Stomach (tissue), 9 donors: ENCODE results near the gene CIC. TPM values are rescaled to one million over a fixed set of nuclear protein-coding genes. Genes with fewer than 3 reads are reported as not detected.

Experiments
- DNase-seq, 2 donors: peaks; one replicate each; pipeline versions ENCODE4 v3.0.0 to v3.0.0-alpha.2; 2013 to 2019
- H3K27ac ChIP-seq, 5 donors: fragments of 200-600 bp in 4 of 5; sonication (generic) in 4 of 5; one replicate each; pipeline ENCODE4 v1.5.1; 2013 to 2019; ENCODE audit warnings: mild to moderate bottlenecking in 1 of 5, moderate library complexity in 1 of 5
- H3K27me3 ChIP-seq, 3 donors: fragments of 200-600 bp; sonication (generic); one replicate each; pipeline ENCODE4 v1.5.1; 2017 to 2019; ENCODE audit warnings: mixed run types in 1 of 3
- H3K36me3 ChIP-seq, 4 donors: fragments of 200-600 bp; sonication (generic); 1 replicate in 3 of 4; 2 replicates in 1 of 4; pipeline ENCODE4 v1.5.1; 2016 to 2019
- H3K4me1 ChIP-seq, 4 donors: fragments of 200-600 bp; sonication (generic); one replicate each; pipeline ENCODE4 v1.5.1; 2016 to 2019
- H3K4me3 ChIP-seq, 4 donors: fragments of 200-600 bp; sonication (generic) in 3 of 4; one replicate each; pipeline ENCODE4 v1.5.1; 2016 to 2019; ENCODE audit warnings: mild to moderate bottlenecking in 1 of 4
- H3K9me3 ChIP-seq, 4 donors: fragments of 200-600 bp; sonication (generic); one replicate each; pipeline ENCODE4 v1.5.1; 2016 to 2019
- EP300 ChIP-seq: sonication (generic); formaldehyde crosslinking; IDR thresholded peaks from one replicate; pipeline ENCODE4 v1.6.1; 2017; ENCODE audit warnings: antibody characterized with exemption
- POLR2A ChIP-seq, 4 donors: fragments of 450-650 bp; IDR thresholded peaks; one replicate each; pipeline ENCODE4 v1.6.1; 2016; ENCODE audit warnings: antibody characterized with exemption in 4 of 4, control low read depth in 2 of 4, mild to moderate bottlenecking in 1 of 4, moderate library complexity in 1 of 4
- POLR2AphosphoS5 ChIP-seq, 3 donors: sonication (generic); formaldehyde crosslinking; IDR thresholded peaks; one replicate each; pipeline ENCODE4 v1.6.1; 2016; ENCODE audit warnings: antibody characterized with exemption in 3 of 3
- WGBS, 5 donors: extraction: QIAGEN DNeasy Blood & Tissue Kit in 3 of 5; methylation state at CpG; one replicate each; pipeline versions ENCODE4 v1.1.5 to v1.1.7; 2013 to 2018; 5-methylcytosine and 5-hydroxymethylcytosine counted together
- intact Hi-C: fragments of 100-400 bp; cut with DNase I; formaldehyde crosslinking; loops from one replicate; pipeline ENCODE4 v1.15.1; 2023; ENCODE audit warnings: low total_unique reads
- polyA plus RNA-seq, 3 donors: library from polyadenylated mRNA; stranded (reverse); fragments of 200-250 nt; gene quantifications; one replicate each; pipeline ENCODE4 v1.2.3, GENCODE V29; 2013
- total RNA-seq, 5 donors: library from RNA; depleted of rRNA; stranded (reverse); fragments of >200 nt; gene quantifications; one replicate each; pipeline versions ENCODE4 v1.1.0 to v1.2.3, GENCODE V29; 2014 to 2016
- TF ChIP-seq, protein P1 (sequence below), 7 experiments: fragments of 450-650 bp in 4 of 7; fragments of 200-600 bp in 3 of 7; sonication (generic) in 3 of 7; IDR thresholded peaks; one replicate each; pipeline ENCODE4 v1.5.1; 2016 to 2019; ENCODE audit warnings: antibody characterized with exemption in 7 of 7, control low read depth in 2 of 7, mild to moderate bottlenecking in 1 of 7
- donor health status: healthy with polysubstance abuse.
- donor health status: Bipolar disorder and iron deficiency.
- donor health status: healthy.

CIC gene
- total and polyA plus RNA-seq, 8 donors, result 15.4 to 60.3 (median 26.6) TPM

DNA sequence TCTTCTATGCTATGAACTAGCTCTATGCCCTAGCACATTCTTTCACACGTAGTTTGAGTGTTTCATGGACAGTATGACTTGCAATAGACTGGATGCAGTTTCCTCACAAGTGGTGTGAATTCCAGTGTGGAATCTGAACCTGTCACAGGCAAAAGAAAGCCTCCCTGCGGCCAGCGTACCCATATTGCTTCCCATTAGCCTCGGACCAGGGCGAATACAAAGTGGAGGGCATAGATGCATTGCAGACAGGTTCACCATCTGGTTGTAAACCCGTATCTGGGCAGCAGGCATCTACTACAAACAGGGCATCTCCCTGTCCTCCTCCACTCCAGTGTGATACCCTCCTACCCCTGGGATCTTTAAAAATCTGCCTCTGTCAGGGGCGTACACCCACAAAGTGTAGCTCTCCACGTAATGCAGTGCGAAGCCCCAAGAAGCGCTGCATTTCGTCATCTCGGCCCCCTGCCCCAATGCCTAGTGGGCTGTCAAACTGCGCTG lies 1.4 kb upstream of the CIC start:
- 6 to 12% (median 8%) methylated on average over 13 of the region's 13 CpGs for WGBS, 5 donors
- H3K4me1 ChIP-seq, result peaks cover 23 to 42% (median 31%) of the 10 kb centered on the region in 4 donors
- TF ChIP-seq EP300 (no peak), POLR2AphosphoS5 (IDR thresholded peaks at IDR 0.05) (no peak), POLR2A (IDR thresholded peaks at IDR 0.05) (no peak)
- TF ChIP-seq, protein P1, sequence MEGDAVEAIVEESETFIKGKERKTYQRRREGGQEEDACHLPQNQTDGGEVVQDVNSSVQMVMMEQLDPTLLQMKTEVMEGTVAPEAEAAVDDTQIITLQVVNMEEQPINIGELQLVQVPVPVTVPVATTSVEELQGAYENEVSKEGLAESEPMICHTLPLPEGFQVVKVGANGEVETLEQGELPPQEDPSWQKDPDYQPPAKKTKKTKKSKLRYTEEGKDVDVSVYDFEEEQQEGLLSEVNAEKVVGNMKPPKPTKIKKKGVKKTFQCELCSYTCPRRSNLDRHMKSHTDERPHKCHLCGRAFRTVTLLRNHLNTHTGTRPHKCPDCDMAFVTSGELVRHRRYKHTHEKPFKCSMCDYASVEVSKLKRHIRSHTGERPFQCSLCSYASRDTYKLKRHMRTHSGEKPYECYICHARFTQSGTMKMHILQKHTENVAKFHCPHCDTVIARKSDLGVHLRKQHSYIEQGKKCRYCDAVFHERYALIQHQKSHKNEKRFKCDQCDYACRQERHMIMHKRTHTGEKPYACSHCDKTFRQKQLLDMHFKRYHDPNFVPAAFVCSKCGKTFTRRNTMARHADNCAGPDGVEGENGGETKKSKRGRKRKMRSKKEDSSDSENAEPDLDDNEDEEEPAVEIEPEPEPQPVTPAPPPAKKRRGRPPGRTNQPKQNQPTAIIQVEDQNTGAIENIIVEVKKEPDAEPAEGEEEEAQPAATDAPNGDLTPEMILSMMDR (IDR thresholded peaks at IDR 0.05), result no peak
- peaks cover 9 to 13% (median 11%) of the 10 kb centered on the region in 4 donors for H3K36me3 ChIP-seq
- intact Hi-C loops, result no loop called here
- H3K9me3 ChIP-seq, result no peaks in the 10 kb centered on the region
- H3K27me3 ChIP-seq, result no peaks in the 10 kb centered on the region
- peak overlapping the region; percentile 72 to 100 (median 99) for H3K27ac ChIP-seq
- no peak for DNase-seq
- peak overlapping the region; percentile 40 to 71 (median 54) for H3K4me3 ChIP-seq

DNA sequence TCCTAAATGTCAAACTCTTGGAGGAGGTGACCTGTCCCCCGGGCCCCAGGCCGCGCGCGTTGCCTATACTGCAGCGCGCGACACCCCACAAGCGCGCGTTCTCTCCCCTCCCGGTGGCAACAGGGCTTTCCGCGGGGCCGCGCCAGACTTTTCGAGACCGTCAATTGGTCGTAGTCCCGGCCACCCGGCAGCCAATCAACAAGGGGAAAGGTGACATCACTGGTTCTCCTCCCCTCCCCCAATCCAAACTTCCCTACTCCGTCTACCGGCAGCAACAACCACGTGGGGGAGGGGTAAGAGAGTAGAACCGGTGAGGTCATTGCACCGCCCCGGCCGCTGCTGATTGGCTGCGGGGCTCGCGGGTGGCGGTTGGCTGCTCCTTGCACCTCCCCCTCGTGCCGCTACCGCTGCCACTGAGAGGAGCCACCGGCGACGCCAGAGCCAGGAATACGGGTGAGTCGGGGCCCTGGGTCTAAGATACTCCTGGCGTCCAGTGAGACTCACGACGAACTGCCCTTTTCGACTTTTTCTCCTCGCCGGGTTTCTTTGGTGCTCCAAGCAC lies 829 bp upstream of the CIC start:
- 0 to 2% (median 1%) methylated on average over 18 to 46 of the region's 46 CpGs for WGBS, 5 donors
- H3K27ac ChIP-seq, result peak overlapping the region; percentile 93 to 100 (median 99)
- H3K27me3 ChIP-seq, result no peaks in the 10 kb centered on the region
- intact Hi-C loops, result no loop called here
- DNase-seq, result peak; percentile 99 to 100
- peaks cover 23 to 42% (median 31%) of the 10 kb centered on the region in 4 donors for H3K4me1 ChIP-seq
- peaks cover 14 to 18% (median 16%) of the 10 kb centered on the region in 4 donors for H3K36me3 ChIP-seq
- H3K9me3 ChIP-seq, result no peaks in the 10 kb centered on the region
- peak overlapping the region; percentile 40 to 71 (median 54) for H3K4me3 ChIP-seq
- TF ChIP-seq POLR2A (IDR thresholded peaks at IDR 0.05) (peak in 2 of 4 donors; percentile 77 to 96), POLR2AphosphoS5 (IDR thresholded peaks at IDR 0.05) (peak; percentile 79 to 86 (median 85)), EP300 (peak; percentile 50)
- TF ChIP-seq, protein P1 (IDR thresholded peaks at IDR 0.05), result peak in 1 of 7 experiments; percentile 2

DNA sequence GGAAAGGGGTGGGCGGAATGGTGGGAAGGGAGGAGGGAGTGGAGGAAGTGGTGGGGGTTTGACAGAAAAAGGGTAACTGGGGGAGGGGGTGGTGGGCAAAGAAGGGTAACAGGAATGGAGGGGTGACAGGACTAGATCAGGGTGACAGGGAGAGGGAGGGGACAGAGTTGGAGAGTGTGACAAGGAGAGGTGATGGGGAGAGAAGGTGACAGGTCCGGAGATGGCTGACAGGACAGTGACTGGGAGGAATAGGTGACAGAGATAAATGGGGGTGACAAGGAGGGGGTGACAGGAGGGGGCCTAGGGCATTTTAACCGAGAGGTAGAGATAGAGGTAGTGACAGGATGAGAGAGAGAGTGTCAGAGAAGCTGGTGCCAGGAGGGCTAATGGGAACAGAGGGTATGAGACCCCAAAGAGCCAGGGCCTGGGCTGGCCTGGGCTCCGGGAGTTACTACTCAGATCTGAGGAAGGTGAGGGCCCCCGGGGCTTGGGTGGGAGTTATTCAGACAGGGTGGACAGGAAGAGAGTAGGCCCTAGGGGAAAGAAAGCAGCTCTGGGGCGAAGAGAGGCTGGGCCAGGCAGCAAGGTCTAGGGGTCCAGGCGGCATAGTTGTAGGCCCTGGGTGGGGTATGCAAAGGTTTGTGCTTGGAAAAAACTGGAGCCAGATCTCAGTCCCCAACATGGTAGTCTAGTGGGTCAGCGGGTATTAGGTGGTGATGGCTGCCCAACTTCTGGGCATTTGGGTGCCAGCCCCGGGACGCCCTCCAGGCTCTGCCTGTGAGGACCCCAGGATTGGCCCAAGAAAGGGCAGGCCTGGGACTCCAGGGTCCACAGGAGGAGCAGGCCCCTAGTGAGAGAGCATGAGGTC lies 660 bp downstream of the CIC start:
- DNase-seq, result peak in 1 of 2 donors; percentile 50
- H3K36me3 ChIP-seq, result peaks cover 29 to 33% (median 31%) of the 10 kb centered on the region in 4 donors
- H3K4me1 ChIP-seq, result peaks cover 23 to 53% (median 42%) of the 10 kb centered on the region in 4 donors
- intact Hi-C loops, result no loop called here
- no peaks in the 10 kb centered on the region for H3K27me3 ChIP-seq
- peak overlapping the region; percentile 84 to 99 (median 97) for H3K27ac ChIP-seq
- TF ChIP-seq, protein P1 (IDR thresholded peaks at IDR 0.05), result no peak
- TF ChIP-seq POLR2A (IDR thresholded peaks at IDR 0.05) (no peak), POLR2AphosphoS5 (IDR thresholded peaks at IDR 0.05) (no peak), EP300 (no peak)
- 19 to 29% (median 21%) methylated on average over 10 of the region's 10 CpGs for WGBS, 5 donors
- no peaks in the 10 kb centered on the region for H3K9me3 ChIP-seq
- H3K4me3 ChIP-seq, result peak overlapping the region; percentile 61 to 73 (median 62)

- TF ChIP-seq, protein P1 (IDR thresholded peaks at IDR 0.05), result no peak
- TF ChIP-seq POLR2A (IDR thresholded peaks at IDR 0.05), result no peak
- TF ChIP-seq EP300, result no peak
- peak in 1 of 3 donors; percentile 35 for TF ChIP-seq POLR2AphosphoS5 (IDR thresholded peaks at IDR 0.05)
- H3K27ac ChIP-seq, result peak overlapping the region; percentile 84 to 99 (median 97)
- intact Hi-C loops, result no loop called here
- H3K4me3 ChIP-seq, result peak overlapping the region; percentile 61 to 73 (median 62)
- H3K4me1 ChIP-seq, result peaks cover 23 to 60% (median 49%) of the 10 kb centered on the region in 4 donors
- no peaks in the 10 kb centered on the region for H3K9me3 ChIP-seq
- H3K27me3 ChIP-seq, result no peaks in the 10 kb centered on the region
- peak; percentile 63 to 81 for DNase-seq
- WGBS, 5 donors, result 5 to 13% (median 8%) methylated on average over 16 to 18 of the region's 18 CpGs
- peaks cover 30 to 41% (median 38%) of the 10 kb centered on the region in 4 donors for H3K36me3 ChIP-seq
Observed at GRCh38 chr19:42270346-42271044, 1.4 kb downstream of the CIC start.
